Heart left ventricle (tissue), 13 donors: Measurements from ENCODE around the gene ARHGAP26.
"Not testable (repeated sequence)": the region's sequence is repeated elsewhere in the genome, so short reads cannot be mapped to it uniquely, and the experiment has no call there.

ENCODE experiments used
- POLR2A ChIP-seq, 2 donors: fragments of 450-650 bp; IDR thresholded peaks; one replicate each; pipeline ENCODE4 v1.6.1; 2017; ENCODE audit warnings: antibody characterized with exemption in 2 of 2, mild to moderate bottlenecking in 2 of 2, moderate library complexity in 2 of 2
- TF ChIP-seq, protein P1 (sequence below), 12 donors: fragments of 200-600 bp; sonication (generic) in 4 of 12; IDR thresholded peaks; one replicate each; pipeline versions ENCODE4 v1.5.0 to v1.8.0; 2018 to 2022; ENCODE audit warnings: antibody characterized with exemption in 12 of 12, mild to moderate bottlenecking in 5 of 12
- donor health status: ischemic (EF 13 %, LVEDD 7.1; RV severe dilation, severe dysfunction).
- donor health status: DM: no; HTN: yes; CAD: no.
- donor health status: DM: no; HTN: no; CAD: no.
- donor health status: ischemic (EF 25% LVEDD 6.9; RV normal size, moderate dysfunction).
- donor health status: ischemic (EF 25% LVEDD 5.7; RV mildly dilated, moderate dysfunction).
- donor health status: ischemic (EF 35%, LVEDD 5.7; RV mildly dilated, moderate dysfunction).
- donor health status: nonischemic (EF 11% LVEDD 7.7; RV severe dilation, severe dysfunction).
- donor health status: DM: yes; HTN: yes; CAD: no.
- donor health status: PGD.
- donor health status: ischemic (EF 29% LVEDD 5.4; RV normal size, mild dysfunction).
- donor health status: nonischemic (EF 23%, LVEDD 6.1; RV moderate dilation, normal function).

DNA sequence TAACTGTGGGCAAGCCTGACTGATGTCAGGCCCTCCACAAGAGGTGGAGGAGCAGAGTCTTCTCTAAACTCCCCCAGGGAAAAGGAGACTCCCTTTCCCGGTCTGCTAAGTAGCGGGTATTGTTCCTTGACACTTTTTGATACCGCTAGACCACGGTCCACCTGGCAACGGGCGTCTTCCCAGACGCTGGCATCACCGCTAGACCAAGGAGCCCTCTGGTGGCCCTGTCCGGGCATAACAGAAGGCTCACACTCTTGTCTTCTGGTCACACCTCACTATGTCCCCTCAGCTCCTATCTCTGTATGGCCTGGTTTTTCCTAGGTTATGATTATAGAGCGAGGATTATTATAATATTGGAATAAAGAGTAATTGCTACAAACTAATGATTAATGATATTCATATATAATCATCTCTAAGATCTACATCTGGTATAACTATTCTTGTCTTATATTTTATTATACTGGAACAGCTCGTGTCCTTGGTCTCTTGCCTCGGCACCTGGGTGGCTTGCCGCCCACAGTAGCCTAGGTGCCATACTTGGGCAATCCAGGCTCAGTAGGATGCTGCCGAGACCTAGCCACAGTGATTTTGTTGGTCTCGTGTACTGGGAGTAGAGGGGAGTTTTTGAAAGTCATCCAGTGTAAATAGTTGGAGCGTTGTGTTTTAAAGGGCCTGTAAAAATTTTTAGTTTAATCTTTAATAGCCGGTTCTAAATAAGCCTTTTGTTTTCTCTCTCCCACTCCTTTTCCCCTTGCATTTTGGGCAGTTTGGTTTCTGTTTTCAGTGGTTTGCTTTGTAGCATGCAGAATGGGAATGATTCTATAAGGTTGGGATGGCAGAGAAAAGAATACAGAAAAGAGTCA is 195.3 kb downstream of the ARHGAP26 start:
- TF ChIP-seq, protein P1, sequence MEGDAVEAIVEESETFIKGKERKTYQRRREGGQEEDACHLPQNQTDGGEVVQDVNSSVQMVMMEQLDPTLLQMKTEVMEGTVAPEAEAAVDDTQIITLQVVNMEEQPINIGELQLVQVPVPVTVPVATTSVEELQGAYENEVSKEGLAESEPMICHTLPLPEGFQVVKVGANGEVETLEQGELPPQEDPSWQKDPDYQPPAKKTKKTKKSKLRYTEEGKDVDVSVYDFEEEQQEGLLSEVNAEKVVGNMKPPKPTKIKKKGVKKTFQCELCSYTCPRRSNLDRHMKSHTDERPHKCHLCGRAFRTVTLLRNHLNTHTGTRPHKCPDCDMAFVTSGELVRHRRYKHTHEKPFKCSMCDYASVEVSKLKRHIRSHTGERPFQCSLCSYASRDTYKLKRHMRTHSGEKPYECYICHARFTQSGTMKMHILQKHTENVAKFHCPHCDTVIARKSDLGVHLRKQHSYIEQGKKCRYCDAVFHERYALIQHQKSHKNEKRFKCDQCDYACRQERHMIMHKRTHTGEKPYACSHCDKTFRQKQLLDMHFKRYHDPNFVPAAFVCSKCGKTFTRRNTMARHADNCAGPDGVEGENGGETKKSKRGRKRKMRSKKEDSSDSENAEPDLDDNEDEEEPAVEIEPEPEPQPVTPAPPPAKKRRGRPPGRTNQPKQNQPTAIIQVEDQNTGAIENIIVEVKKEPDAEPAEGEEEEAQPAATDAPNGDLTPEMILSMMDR (IDR thresholded peaks at IDR 0.05) = peak; percentile 46 to 69 (median 58)
- TF ChIP-seq POLR2A (IDR thresholded peaks at IDR 0.05) = not testable (repeated sequence)
